Endothelial cell of umbilical vein (primary cell): ENCODE data around the gene MTA1. TPM values are rescaled to one million over a fixed set of nuclear protein-coding genes. Genes with fewer than 3 reads are reported as not detected.

Experiments
- BruUV-seq: library from RNA; stranded (reverse); fragments of 400-500 nt; replicated peaks from 2 replicates; lab custom pipeline; 2021; lab: Mats Ljungman, UMichigan
- CTCF ChIA-PET: fragments of 300-600, 350-600 bp; sonication (Branson Sonifier 250); formaldehyde crosslinking; loops from one replicate; lab custom pipeline; 2021; ENCODE audit warnings: antibody characterized with exemption, inconsistent platforms; lab: Charles Lee
- POLR2A ChIA-PET: fragments of 300-600, 350-600 bp; sonication (Branson Sonifier 250); formaldehyde crosslinking; loops from one replicate; lab custom pipeline; 2021; ENCODE audit warnings: antibody characterized with exemption, inconsistent platforms; lab: Charles Lee
- DNase-seq: peaks from one replicate; pipeline ENCODE4 v3.0.0-alpha.2; 2011; ENCODE audit warnings: low read depth, low spot score
- FAIRE-seq: peaks from 2 replicates; lab custom pipeline; 2011; peaks lifted over from hg19 to GRCh38; lab: Jason Lieb, UNC
- H2AFZ ChIP-seq: 2 replicates; pipeline ENCODE4 v1.6.0; 2012; ENCODE audit warnings: low read depth, low read length, control low read depth, inconsistent platforms
- H3K27ac ChIP-seq: 2 replicates; pipeline ENCODE4 v1.5.1; 2011; ENCODE audit warnings: low read depth, mild to moderate bottlenecking, control low read depth, low read length, moderate library complexity; ENCODE audit not compliant: insufficient read depth
- H3K27me3 ChIP-seq, 2 experiments: 2 replicates each; pipeline versions ENCODE4 v1.6.0 to v1.6.1; 2011; ENCODE audit warnings: low read length in 2 of 2, mixed read lengths in 1 of 2; ENCODE audit not compliant: control insufficient read depth in 2 of 2, insufficient read depth in 2 of 2
- H3K36me3 ChIP-seq, 2 experiments: 2 replicates in 1 of 2; 3 replicates in 1 of 2; pipeline ENCODE4 v1.5.1; 2011; ENCODE audit warnings: low read length in 2 of 2, mild to moderate bottlenecking in 1 of 2, moderate library complexity in 1 of 2; ENCODE audit not compliant: control insufficient read depth in 2 of 2, insufficient read depth in 2 of 2; ENCODE audit errors: extremely low read depth in 1 of 2
- H3K4me1 ChIP-seq: 3 replicates; pipeline ENCODE4 v1.5.1; 2011; ENCODE audit warnings: mild to moderate bottlenecking, low read length; ENCODE audit not compliant: control insufficient read depth, insufficient read depth; ENCODE audit errors: extremely low read depth
- H3K4me2 ChIP-seq: 2 replicates; pipeline ENCODE4 v1.6.1; 2011; ENCODE audit warnings: low read length, control low read depth, mixed read lengths; ENCODE audit not compliant: insufficient read depth
- H3K4me3 ChIP-seq, 3 experiments: fragments of 200-600 bp in 1 of 3; sonication (generic), shearing (Covaris generic) in 1 of 3; replicated peaks in 1 of 3; 2 replicates each; pipeline ENCODE4 v1.5.1; 2011 to 2016; ENCODE audit warnings: control low read depth in 3 of 3, low read length in 3 of 3, mild to moderate bottlenecking in 2 of 3, inconsistent platforms in 1 of 3, low read depth in 1 of 3, moderate library complexity in 1 of 3; ENCODE audit not compliant: insufficient read depth in 1 of 3
- H3K79me2 ChIP-seq: 2 replicates; pipeline ENCODE4 v1.6.0; 2012; ENCODE audit warnings: low read length, inconsistent platforms; ENCODE audit not compliant: control insufficient read depth, insufficient read depth
- H3K9ac ChIP-seq: replicated peaks from 2 replicates; pipeline ENCODE3; 2011; ENCODE audit warnings: low read length, control low read depth; ENCODE audit not compliant: insufficient read depth; ENCODE audit errors: extremely low read depth
- H3K9me1 ChIP-seq: replicated peaks from 3 replicates; pipeline ENCODE4 v1.6.0; 2011; ENCODE audit warnings: mild to moderate bottlenecking, low read length; ENCODE audit not compliant: control insufficient read depth, insufficient read depth; ENCODE audit errors: extremely low read depth
- H3K9me3 ChIP-seq: replicated peaks from 2 replicates; pipeline ENCODE4 v1.5.1; 2012; ENCODE audit warnings: low read length, inconsistent platforms; ENCODE audit not compliant: control insufficient read depth, insufficient read depth
- H4K20me1 ChIP-seq: replicated peaks from 2 replicates; pipeline ENCODE3; 2011; ENCODE audit warnings: mild to moderate bottlenecking, low read length; ENCODE audit not compliant: control insufficient read depth, insufficient read depth; ENCODE audit errors: extremely low read depth
- CTCF ChIP-seq, 2 donors: IDR thresholded peaks; 1 replicate in 1 of 2; 2 replicates in 1 of 2; pipeline ENCODE4 v1.5.1; 2011; ENCODE audit warnings: low read length in 2 of 2, mild to moderate bottlenecking in 2 of 2, moderate library complexity in 2 of 2, control low read depth in 1 of 2, inconsistent platforms in 1 of 2, low read depth in 1 of 2; ENCODE audit not compliant: insufficient read depth in 1 of 2; ENCODE audit errors: extremely low read depth in 1 of 2
- EZH2 ChIP-seq: IDR thresholded peaks from 2 replicates; pipeline ENCODE4 v1.6.1; 2012; ENCODE audit warnings: borderline replicate concordance, low read depth, mild to moderate bottlenecking, moderate library complexity, low read length, inconsistent platforms; ENCODE audit not compliant: severe bottlenecking
- FOS ChIP-seq: IDR thresholded peaks from 2 replicates; pipeline ENCODE4 v1.6.1; 2011; ENCODE audit warnings: mild to moderate bottlenecking, low read length, moderate library complexity, borderline replicate concordance; ENCODE audit not compliant: insufficient read depth
- GATA2 ChIP-seq: IDR thresholded peaks from 2 replicates; pipeline ENCODE4 v1.7.0; 2011; ENCODE audit warnings: low read depth, mild to moderate bottlenecking, moderate library complexity, mixed read lengths, low read length; ENCODE audit not compliant: insufficient read length, insufficient read depth
- JUN ChIP-seq: IDR thresholded peaks from 2 replicates; pipeline ENCODE4 v1.6.1; 2011; ENCODE audit warnings: borderline replicate concordance, low read depth; ENCODE audit not compliant: insufficient read length, insufficient read depth
- MAX ChIP-seq: IDR thresholded peaks from 2 replicates; pipeline ENCODE4 v1.6.1; 2011; ENCODE audit not compliant: insufficient read depth, insufficient read length
- MYC ChIP-seq: IDR thresholded peaks from one replicate; pipeline ENCODE4 v1.6.1; 2011; ENCODE audit warnings: mild to moderate bottlenecking, low read depth, low read length
- POLR2A ChIP-seq: IDR thresholded peaks from 2 replicates; pipeline ENCODE4 v1.6.1; 2012; ENCODE audit warnings: low read depth, mild to moderate bottlenecking, control low read depth, low read length
- POLR2AphosphoS5 ChIP-seq: IDR thresholded peaks from 2 replicates; pipeline ENCODE4 v1.6.1; 2012; ENCODE audit warnings: low read depth, mild to moderate bottlenecking, control low read depth, low read length, moderate library complexity; ENCODE audit not compliant: insufficient read depth
- dilution Hi-C: fragments of 300-500 bp; cut with MboI; formaldehyde crosslinking; loops from one replicate; pipeline ENCODE4 v1.15.0; 2019; ENCODE audit warnings: low sequenced_read_pairs; ENCODE audit not compliant: extremely low pct_ligation_motif_present
- intact Hi-C: fragments of 100-400 bp; cut with micrococcal nuclease; formaldehyde crosslinking; loops from one replicate; pipeline ENCODE4 v1.10.0; 2022
- polyA plus RNA-seq, 4 experiments: library from polyadenylated mRNA; depleted of rRNA in 3 of 4; stranded (reverse) in 3 of 4; unstranded in 1 of 4; fragments of >200 nt; gene quantifications; 2 replicates each; pipeline versions ENCODE4 v1.2.1 to v1.2.3, GENCODE V29; 2011 to 2012; ENCODE audit warnings: missing spikeins in 1 of 4
- total RNA-seq: library from RNA; stranded (reverse); gene quantifications from 2 replicates; pipeline ENCODE4 v1.2.3, GENCODE V29; 2021

The MTA1 gene
- total and polyA plus RNA-seq, 2 donors (not counting 3 experiments of a cell fraction or from before 2014, with no cell fraction given): 85.2 to 167 TPM

GRCh38 chr14:105430042-105430441 lies 10.4 kb downstream of the MTA1 start:
- H3K79me2 ChIP-seq: peaks cover 80% of the 10 kb centered on the region
- H2AFZ ChIP-seq: no peak overlapping the region
- peak overlapping the region; percentile 7 for H3K9ac ChIP-seq
- H3K27ac ChIP-seq: peak overlapping the region; percentile 86
- no TSS peak for BruUV-seq
- TF ChIP-seq POLR2A (no peak), FOS (peak; percentile 25)
- peaks cover 29% of the 10 kb centered on the region for H3K4me1 ChIP-seq
- no peaks in the 10 kb centered on the region for H3K9me1 ChIP-seq
- CTCF ChIA-PET: interaction anchor here (1.0 to 4.7 kb wide), 8 partner anchors 12 to 60 kb away, joined by 3 to 23 read pairs (median 8); no protein-coding TSS in a partner anchor
- DNase-seq (peak; percentile 93), FAIRE-seq (peak; percentile 98)
- no peaks in the 10 kb centered on the region for H3K27me3 ChIP-seq
- intact Hi-C loops (loop anchor here (1.0 to 5.0 kb wide), 6 partner anchors 9 to 61 kb away; partner anchors contain the start of genes CRIP2, TEDC1 and TEX22), dilution Hi-C loops (no loop called here)
- peaks cover 2% of the 10 kb centered on the region for H4K20me1 ChIP-seq
- H3K9me3 ChIP-seq: no peaks in the 10 kb centered on the region
- H3K4me3 ChIP-seq: no peak overlapping the region
- peak overlapping the region; percentile 44 for H3K4me2 ChIP-seq
- peaks cover 2 to 8% of the 10 kb centered on the region in 2 experiments for H3K36me3 ChIP-seq
- POLR2A ChIA-PET: interaction anchor here (0.6 to 0.9 kb wide), 3 partner anchors 45 to 160 kb away, joined by 3 to 4 read pairs (median 3); no protein-coding TSS in a partner anchor

- no TSS peak for BruUV-seq
- no peaks in the 10 kb centered on the region for H3K27me3 ChIP-seq
- DNase-seq (peak; percentile 90), FAIRE-seq (no peak)
- POLR2A ChIA-PET: interaction anchor here (0.6 to 0.9 kb wide), 3 partner anchors 45 to 160 kb away, joined by 3 to 4 read pairs (median 3); no protein-coding TSS in a partner anchor
- CTCF ChIA-PET: interaction anchor here (1.0 to 4.7 kb wide), 8 partner anchors 11 to 61 kb away, joined by 3 to 23 read pairs (median 8); no protein-coding TSS in a partner anchor
- no peak overlapping the region for H3K4me3 ChIP-seq
- H3K36me3 ChIP-seq: peaks cover 2 to 8% of the 10 kb centered on the region in 2 experiments
- H3K4me2 ChIP-seq: peak overlapping the region; percentile 44
- peak overlapping the region; percentile 86 for H3K27ac ChIP-seq
- TF ChIP-seq POLR2A (peak; percentile 20), GATA2 (no peak), EZH2 (no peak), CTCF (IDR thresholded peaks at IDR 0.05; ENCODE audit: extremely low read depth in 1 of 2, insufficient read depth in 1 of 2, low read depth in 1 of 2, low read length in 2 of 2) (no peak), MYC (no peak), MAX (no peak), POLR2AphosphoS5 (peak; percentile 35), JUN (peak; percentile 89), FOS (peak; percentile 77)
- intact Hi-C loops: loop anchor here (1.0 to 5.0 kb wide), 6 partner anchors 9 to 61 kb away; partner anchors contain the start of genes CRIP2, TEDC1 and TEX22
- dilution Hi-C loops: no loop called here
- no peaks in the 10 kb centered on the region for H3K9me3 ChIP-seq
- H2AFZ ChIP-seq: no peak overlapping the region
- H3K9ac ChIP-seq: peak overlapping the region; percentile 7
- no peaks in the 10 kb centered on the region for H3K9me1 ChIP-seq
- peaks cover 35% of the 10 kb centered on the region for H3K4me1 ChIP-seq
- peaks cover 2% of the 10 kb centered on the region for H4K20me1 ChIP-seq
- H3K79me2 ChIP-seq: peaks cover 80% of the 10 kb centered on the region
Observed at GRCh38 chr14:105430565-105430964, 10.9 kb downstream of the MTA1 start.
